GM10248 (cell line): ENCODE data around the gene RSRC1.
"Not testable (repeated sequence)": the region's sequence is repeated elsewhere in the genome, so short reads cannot be mapped to it uniquely, and the experiment has no call there.

Source experiments
- CTCF ChIA-PET: fragments of 300-600 bp; sonication (Branson Sonifier 250); formaldehyde crosslinking; extraction: SDS; loops from one replicate; lab custom pipeline; 2021; ENCODE audit warnings: antibody characterized with exemption; lab: Yijun Ruan, JAX
- POLR2A ChIA-PET: fragments of 350-650 bp; sonication (Branson Sonifier 250); formaldehyde crosslinking; extraction: SDS; loops from one replicate; lab custom pipeline; 2020; ENCODE audit warnings: antibody characterized with exemption; lab: Yijun Ruan, JAX
- DNase-seq: peaks from one replicate; pipeline ENCODE4 v3.0.0; 2012; ENCODE audit errors: extremely low spot score
- TF ChIP-seq, protein P1 (sequence below): IDR thresholded peaks from 2 replicates; pipeline ENCODE4 v1.5.1; 2012; ENCODE audit warnings: mild to moderate bottlenecking, low read depth; ENCODE audit errors: extremely low read depth, missing control alignments, control extremely low read depth

The RSRC1 gene

GRCh38 chr3:158220575-158220974 is 110.7 kb downstream of the RSRC1 start:
- CTCF ChIA-PET: interaction anchor here (1.3 kb wide), 1 partner anchor 15 kb away, joined by 3 read pairs; no protein-coding TSS in a partner anchor
- POLR2A ChIA-PET: no interaction called here
- no peak for DNase-seq
- TF ChIP-seq, protein P1, sequence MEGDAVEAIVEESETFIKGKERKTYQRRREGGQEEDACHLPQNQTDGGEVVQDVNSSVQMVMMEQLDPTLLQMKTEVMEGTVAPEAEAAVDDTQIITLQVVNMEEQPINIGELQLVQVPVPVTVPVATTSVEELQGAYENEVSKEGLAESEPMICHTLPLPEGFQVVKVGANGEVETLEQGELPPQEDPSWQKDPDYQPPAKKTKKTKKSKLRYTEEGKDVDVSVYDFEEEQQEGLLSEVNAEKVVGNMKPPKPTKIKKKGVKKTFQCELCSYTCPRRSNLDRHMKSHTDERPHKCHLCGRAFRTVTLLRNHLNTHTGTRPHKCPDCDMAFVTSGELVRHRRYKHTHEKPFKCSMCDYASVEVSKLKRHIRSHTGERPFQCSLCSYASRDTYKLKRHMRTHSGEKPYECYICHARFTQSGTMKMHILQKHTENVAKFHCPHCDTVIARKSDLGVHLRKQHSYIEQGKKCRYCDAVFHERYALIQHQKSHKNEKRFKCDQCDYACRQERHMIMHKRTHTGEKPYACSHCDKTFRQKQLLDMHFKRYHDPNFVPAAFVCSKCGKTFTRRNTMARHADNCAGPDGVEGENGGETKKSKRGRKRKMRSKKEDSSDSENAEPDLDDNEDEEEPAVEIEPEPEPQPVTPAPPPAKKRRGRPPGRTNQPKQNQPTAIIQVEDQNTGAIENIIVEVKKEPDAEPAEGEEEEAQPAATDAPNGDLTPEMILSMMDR: no peak

DNA sequence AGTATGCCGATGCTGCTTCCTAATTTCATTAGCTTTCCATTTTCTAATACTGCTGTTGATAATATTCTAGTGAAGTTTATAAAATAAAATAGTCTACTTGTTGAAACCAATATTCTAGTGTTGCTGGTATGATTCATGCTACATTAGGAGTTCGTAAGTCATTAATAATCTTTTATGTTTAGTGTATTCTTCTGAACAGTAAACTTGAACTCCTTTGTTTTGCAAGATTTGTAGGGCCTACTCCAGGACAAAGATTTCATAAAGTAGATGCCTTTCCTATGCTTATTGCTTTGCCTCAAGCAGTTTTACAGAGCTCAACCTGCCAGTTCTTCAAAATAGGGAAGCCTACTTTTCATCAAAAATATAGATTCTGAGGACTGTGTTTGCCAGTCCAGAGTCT is 111.5 kb downstream of the RSRC1 start:
- POLR2A ChIA-PET: no interaction called here

DNA sequence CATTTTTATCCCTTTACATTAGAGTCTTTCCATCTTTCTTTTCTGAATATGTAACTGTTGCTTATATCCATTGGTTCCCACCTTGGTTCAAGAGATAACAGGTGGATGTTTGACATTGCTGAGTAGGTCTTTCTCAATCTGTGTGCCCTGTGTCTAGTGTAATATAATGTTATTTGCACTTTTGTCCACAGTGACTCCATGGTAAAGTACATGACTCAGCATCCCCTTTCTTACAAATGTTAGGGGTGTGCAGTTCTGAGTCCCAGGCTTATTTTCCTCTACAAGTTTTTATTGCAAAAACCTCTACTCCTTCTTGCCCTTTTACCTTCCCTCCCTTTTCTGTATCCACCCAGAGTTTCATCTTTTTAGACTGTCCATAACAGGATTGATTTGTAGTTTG is 116.5 kb downstream of the RSRC1 start:
- ChIA-PET CTCF (no interaction called here), POLR2A (no interaction called here)
- DNase-seq: no peak
- TF ChIP-seq, protein P1: no peak

More for the DNA sequence above, 111.5 kb downstream of the RSRC1 start:
- no peak for DNase-seq
- TF ChIP-seq, protein P1: no peak
- CTCF ChIA-PET: no interaction called here

DNA sequence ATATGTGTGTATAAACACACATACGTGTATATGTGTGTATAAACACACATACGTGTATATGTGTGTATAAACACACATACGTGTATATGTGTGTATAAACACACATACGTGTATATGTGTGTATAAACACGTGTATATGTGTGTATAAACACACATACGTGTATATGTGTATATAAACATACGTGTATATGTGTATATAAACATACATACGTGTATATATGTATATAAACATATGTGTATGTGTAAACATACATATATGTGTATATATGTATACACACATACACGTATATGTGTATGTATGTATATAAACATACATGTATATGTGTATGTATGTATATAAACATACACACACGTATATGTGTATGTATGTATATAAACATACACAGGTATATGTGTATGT is 119.1 kb downstream of the RSRC1 start:
- POLR2A ChIA-PET, DNase-seq, CTCF ChIA-PET: not testable (repeated sequence)

DNA sequence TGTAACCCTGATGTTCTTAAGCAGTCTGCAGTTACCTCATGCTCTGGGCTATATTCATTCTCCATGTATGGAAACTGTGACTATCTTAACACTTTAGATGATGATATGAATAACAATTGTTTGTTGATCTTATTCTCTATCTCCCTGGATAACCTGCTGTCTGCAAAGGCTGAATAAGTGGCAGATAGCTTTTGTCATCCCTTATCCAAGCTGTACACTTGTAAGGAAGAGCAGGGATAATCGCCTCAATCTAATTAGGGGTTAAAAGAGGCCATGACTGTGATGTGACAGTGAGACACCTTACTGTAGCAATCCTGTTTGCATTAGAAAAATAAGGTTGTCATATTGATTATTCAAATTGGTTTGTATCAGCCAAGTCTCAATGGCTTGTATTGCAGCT is 123.9 kb downstream of the RSRC1 start:
- TF ChIP-seq, protein P1: no peak
- ChIA-PET CTCF (no interaction called here), POLR2A (no interaction called here)
- DNase-seq: no peak

DNA sequence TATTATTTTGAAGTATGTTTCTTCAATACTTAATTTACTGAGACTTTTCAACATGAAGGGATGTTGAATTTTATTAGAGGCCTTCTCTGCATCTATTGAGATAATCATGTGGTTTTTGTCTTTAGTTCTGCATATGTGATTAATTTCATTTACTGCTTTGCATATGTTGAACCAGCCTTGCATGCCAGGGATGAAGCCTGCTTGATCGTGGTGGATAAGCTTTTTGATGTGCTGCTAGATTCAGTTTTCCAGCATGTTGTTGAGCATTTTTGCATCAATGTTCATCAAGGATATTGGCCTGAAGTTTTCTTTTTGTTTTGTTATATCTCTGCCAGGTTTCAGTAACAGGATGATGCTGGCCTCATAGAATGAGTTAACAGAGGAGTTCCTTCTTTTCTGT is 134.4 kb downstream of the RSRC1 start:
- CTCF ChIA-PET: interaction anchor here (1.2 kb wide), 1 partner anchor 51 kb away, joined by 3 read pairs; no protein-coding TSS in a partner anchor
- POLR2A ChIA-PET: no interaction called here
- no peak for DNase-seq
- TF ChIP-seq, protein P1: no peak

DNA sequence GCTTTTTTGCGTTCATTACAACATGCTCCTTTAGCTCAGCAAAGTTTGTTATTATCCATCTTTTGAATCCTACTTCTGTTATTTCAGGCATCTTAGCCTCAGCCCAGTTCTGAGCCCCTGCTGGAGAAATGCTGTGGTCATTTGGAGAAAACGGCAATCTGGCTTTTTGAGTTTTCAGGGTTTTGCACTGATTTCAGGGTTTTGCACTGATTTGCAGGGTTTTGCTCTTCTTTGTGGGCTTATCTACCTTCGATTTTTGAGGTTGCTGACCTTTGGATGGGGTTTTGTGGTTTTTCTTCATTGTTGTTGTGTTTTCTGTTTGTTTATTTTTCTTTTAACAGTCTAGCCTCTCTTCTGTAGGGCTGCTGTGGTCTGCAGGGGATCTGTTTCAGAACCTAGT is 137.4 kb downstream of the RSRC1 start:
- POLR2A ChIA-PET: no interaction called here
- TF ChIP-seq, protein P1: no peak
- CTCF ChIA-PET: no interaction called here
- no peak for DNase-seq
